ENCODE measurements around the gene LGALS9C.
"Not testable (repeated sequence)": the region's sequence is repeated elsewhere in the genome, so short reads cannot be mapped to it uniquely, and the experiment has no call there.

The LGALS9C gene

DNA sequence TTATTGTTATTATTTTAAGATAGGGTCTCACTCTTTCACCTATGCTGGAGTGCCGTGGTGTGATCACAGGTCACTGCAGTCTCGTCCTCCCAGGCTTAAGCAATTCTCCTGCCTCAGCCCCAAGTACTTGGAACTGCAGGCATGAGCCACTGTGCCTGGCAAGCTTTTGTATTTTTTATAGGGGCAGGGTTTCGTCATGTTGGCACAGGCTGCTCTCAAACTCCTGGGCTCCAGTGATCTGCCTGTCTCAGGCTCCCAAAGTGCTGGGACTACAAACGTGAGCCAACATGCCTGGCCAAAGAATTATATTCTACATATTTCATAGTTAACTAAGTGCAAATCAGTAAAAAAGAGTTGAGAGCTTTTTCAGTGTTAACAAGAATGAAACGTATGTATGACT, 65.6 kb downstream of the LGALS9C start:
- DNase-seq = not testable (repeated sequence)

- not testable (repeated sequence) for DNase-seq
These were observed 66.3 kb downstream of the LGALS9C start for GRCh38 chr17:18542907-18543306.

Measured in NCI-H345 (cell line).